NCI-H2029 treated with DMSO at 0.1 percent for 48 hours (cell line): ENCODE results near the gene ZNF214.

Experiments used
- DNase-seq: peaks from one replicate; lab custom pipeline; 2025; lab: John Stamatoyannopoulos, UW

Gene ZNF214

GRCh38 chr11:7020183-7020917 is at the start of gene ZNF214, which contains the start of gene NLRP14:
ZNF214 (minus strand) TSS chr11:7020346; CDS start chr11:7002835, 17,511 bp downstream.
NLRP14 (plus strand) TSS chr11:7020479; CDS start chr11:7038587, 18,108 bp downstream.
- DNase-seq, result peak; percentile 23

GRCh38 chr11:7062534-7062933 is 42.4 kb upstream of the ZNF214 start:
- DNase-seq, result no peak

- no peak for DNase-seq
Observed at GRCh38 chr11:7060868-7061267, 40.7 kb upstream of the ZNF214 start.

GRCh38 chr11:7057641-7058040 is 37.5 kb upstream of the ZNF214 start:
- DNase-seq, result no peak

GRCh38 chr11:7056828-7057513 is 36.8 kb upstream of the ZNF214 start:
- DNase-seq, result no peak

- no peak for DNase-seq
Observed at GRCh38 chr11:7050191-7050590, 30.0 kb upstream of the ZNF214 start.

- no peak for DNase-seq
Observed at GRCh38 chr11:7046474-7047175, 26.5 kb upstream of the ZNF214 start.

GRCh38 chr11:7034019-7034418 is 13.9 kb upstream of the ZNF214 start:
- DNase-seq, result no peak

- no peak for DNase-seq
Observed at GRCh38 chr11:7032692-7033091, 12.5 kb upstream of the ZNF214 start.

GRCh38 chr11:7031471-7031871 is 11.3 kb upstream of the ZNF214 start:
- no peak for DNase-seq

- no peak for DNase-seq
Observed at GRCh38 chr11:7030836-7031235, 10.7 kb upstream of the ZNF214 start.

GRCh38 chr11:7028141-7028540 is 8.0 kb upstream of the ZNF214 start:
- DNase-seq, result no peak

GRCh38 chr11:7021318-7021717 is 1.2 kb upstream of the ZNF214 start:
- no peak for DNase-seq

GRCh38 chr11:7019500-7020182 is 505 bp downstream of the ZNF214 start:
- no peak for DNase-seq

- no peak for DNase-seq
Observed at GRCh38 chr11:7016011-7016410, 4.1 kb downstream of the ZNF214 start.

GRCh38 chr11:7014118-7014517 is 6.0 kb downstream of the ZNF214 start:
- DNase-seq, result no peak

GRCh38 chr11:7004482-7004881 is 15.7 kb downstream of the ZNF214 start:
- no peak for DNase-seq

- no peak for DNase-seq
Observed at GRCh38 chr11:6995703-6996102, 24.4 kb downstream of the ZNF214 start.

- DNase-seq, result no peak
Observed at GRCh38 chr11:6992457-6993417, 27.4 kb downstream of the ZNF214 start.

GRCh38 chr11:6992026-6992425 is 28.1 kb downstream of the ZNF214 start:
- no peak for DNase-seq

GRCh38 chr11:6991227-6991626 is 28.9 kb downstream of the ZNF214 start:
- no peak for DNase-seq
